ENCODE results near the gene STAT6.

GRCh38 chr12:57158665-57159064 lies 47.5 kb upstream of the STAT6 start:
- TF ChIP-seq CTCF (conservative IDR thresholded peaks at IDR 0.05 in 1 of 2, IDR thresholded peaks at IDR 0.05 in 1 of 2; ENCODE audit: low read depth in 1 of 2, low read length in 2 of 2), result no peak
- no peak for TF ChIP-seq EZH2 (IDR thresholded peaks at IDR 0.05; ENCODE audit: low read length, missing control alignments)
